GM10847 (cell line): ENCODE measurements around the gene C1QTNF8.

Experiments used
- POLR2A ChIP-seq: IDR thresholded peaks from 2 replicates; pipeline ENCODE4 v1.6.1; 2011; ENCODE audit not compliant: insufficient read length; ENCODE audit errors: extremely low read depth

Gene C1QTNF8

DNA sequence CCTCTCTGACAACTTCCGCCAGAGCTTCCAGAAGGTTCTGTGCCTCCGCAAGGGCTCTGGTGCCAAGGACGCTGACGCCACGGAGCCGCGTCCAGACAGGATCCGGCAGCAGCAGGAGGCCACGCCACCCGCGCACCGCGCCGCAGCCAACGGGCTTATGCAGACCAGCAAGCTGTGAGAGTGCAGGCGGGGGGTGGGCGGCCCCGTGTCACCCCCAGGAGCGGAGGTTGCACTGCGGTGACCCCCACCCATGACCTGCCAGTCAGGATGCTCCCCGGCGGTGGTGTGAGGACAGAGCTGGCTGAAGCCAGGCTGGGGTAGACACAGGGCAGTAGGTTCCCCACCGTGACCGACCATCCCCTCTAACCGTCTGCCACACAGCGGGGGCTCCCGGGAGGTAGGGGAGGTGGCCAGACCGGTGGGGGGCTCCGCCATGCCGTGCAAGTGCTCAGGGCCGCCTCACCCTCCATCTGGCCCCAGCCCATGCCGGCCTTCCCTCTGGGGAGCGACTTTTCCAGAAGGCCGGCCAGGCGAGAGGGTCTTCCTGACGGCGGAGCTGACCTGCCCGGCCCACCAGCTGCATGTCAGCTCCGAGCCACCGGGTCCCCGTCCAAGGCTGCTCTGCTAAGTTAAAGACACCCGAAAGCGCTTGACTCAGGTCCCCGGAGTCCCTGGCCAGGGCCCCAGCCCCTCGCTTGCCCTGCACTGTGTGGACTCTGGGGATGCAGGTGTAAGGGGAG is 16.1 kb downstream of the C1QTNF8 start:
- no peak for TF ChIP-seq POLR2A

DNA sequence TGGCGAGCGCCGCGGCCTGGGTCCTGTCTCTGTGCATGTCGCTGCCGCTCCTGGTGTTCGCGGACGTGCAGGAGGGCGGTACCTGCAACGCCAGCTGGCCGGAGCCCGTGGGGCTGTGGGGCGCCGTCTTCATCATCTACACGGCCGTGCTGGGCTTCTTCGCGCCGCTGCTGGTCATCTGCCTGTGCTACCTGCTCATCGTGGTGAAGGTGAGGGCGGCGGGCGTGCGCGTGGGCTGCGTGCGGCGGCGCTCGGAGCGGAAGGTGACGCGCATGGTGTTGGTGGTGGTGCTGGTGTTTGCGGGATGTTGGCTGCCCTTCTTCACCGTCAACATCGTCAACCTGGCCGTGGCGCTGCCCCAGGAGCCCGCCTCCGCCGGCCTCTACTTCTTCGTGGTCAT is 16.7 kb downstream of the C1QTNF8 start:
- TF ChIP-seq POLR2A, result no peak

DNA sequence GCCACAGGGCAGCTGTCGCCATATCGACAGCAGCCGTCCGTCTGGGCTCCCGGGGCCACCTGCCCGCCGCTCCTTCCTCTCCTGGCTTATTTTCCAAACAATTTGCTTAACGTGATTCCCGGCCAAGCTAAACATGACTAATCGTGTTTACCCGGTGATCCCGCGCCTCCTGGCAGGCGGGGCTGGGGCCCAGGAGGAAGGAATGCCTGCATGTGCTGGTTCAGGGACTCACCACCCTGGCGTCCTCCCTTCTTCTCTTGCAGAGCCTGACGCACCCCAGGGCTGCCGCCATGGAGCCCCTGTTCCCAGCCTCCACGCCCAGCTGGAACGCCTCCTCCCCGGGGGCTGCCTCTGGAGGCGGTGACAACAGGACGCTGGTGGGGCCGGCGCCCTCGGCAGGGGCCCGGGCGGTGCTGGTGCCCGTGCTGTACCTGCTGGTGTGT is 17.4 kb downstream of the C1QTNF8 start:
- TF ChIP-seq POLR2A, result no peak

DNA sequence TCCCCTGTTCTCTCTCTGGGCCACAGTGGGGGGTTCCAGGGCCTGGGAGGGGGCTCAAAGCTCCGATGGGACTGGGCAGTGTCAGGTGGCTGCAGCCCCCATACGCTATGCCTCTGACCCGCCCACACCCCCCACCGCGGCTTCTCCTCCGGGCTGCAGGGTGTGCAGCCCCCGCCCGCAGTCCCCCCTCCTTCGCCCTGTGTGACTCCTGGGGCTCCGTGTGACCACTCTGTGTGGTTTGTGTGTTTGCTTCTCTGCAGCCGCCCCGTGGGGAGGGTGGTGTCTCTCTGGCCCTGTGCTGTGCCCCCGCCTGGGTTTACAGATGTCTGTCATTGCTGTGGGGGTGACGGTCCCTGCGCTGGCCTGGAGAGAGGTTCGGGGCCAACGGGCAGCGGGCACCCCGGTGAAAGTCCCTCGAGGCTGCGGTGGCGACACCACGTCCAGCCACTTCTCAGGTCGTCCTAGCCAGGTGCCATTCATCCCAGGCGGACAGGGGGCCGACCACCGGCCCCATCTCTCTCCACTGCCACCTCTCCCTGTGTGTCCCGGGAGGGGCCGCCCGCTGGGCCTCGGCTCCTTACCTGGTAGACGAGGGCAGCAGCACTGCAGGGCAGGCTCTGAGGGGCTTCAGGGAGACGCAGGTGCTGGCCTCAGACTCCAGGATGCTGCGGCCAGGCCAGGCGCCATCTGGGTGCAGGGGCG is 18.0 kb downstream of the C1QTNF8 start:
- TF ChIP-seq POLR2A, result no peak

DNA sequence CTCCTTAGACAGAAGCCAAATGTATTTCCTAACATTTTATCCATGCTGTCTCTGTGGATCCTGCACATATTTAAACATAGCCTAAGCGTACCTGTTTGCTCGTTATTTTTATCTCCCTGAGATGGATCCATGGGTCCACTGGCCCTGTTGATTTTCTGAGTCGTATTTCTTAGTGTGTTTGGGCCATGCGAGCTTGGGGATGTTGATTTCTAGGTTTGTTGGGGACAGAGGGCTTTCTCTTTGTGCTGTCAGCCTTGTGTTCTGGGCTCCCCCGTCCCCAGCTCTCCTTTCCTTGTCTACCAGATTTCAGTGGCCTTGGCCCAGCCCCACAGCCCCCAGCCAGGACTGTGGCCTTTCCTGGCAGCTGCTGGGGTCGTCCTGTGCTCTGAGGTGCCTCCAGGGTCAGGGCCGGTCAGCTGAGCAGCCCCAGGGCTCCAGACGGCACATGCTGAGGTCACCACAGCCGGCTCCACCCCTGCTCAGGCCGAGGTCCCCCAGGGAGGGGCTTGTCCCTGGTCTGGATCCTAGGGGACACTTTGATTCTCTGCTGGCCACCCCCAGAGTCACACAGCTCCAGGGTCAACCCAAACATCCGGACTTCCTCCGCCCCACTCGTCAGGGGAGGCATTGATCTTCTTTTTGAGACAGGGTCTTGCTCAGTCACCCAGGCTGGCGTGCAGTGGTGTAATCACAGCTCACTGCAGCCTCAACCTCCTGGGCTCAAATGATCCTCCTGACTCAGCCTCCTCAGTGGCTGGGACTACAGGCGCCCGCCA is 19.1 kb downstream of the C1QTNF8 start:
- no peak for TF ChIP-seq POLR2A

DNA sequence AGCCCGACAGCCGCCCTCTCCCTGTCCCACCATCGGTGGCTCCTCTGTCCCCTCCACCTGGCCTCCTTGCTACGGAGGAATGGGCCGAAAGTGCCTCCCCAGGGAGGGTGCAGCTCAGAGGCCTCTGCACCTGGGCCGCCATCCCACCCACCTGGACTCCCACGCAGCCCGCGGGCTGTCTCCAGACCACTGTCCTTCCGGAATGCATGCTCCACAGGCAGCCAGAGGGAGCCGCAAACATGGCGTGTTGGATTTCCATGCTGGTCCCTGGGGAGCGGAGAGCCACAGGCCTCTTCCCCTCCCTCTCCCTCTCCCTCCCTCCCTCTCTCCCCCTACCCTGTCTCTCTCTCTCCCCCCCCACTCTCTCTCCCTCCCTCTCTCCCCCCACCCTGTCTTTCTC is 20.5 kb downstream of the C1QTNF8 start:
- no peak for TF ChIP-seq POLR2A

DNA sequence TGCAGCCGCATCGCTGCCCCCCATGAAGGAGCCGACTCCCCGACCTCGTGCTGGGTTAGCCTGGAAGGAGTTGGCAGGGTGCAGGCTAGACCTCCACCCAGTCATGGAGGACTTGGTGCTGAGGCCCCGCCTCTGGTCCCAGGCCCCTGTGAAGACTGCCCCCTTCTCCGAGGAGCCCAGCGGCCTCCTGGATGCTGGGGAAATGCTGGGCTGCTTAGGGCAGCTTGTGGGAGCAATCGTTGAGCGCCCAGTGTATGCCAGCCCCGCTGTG is 21.7 kb downstream of the C1QTNF8 start:
- TF ChIP-seq POLR2A, result no peak

DNA sequence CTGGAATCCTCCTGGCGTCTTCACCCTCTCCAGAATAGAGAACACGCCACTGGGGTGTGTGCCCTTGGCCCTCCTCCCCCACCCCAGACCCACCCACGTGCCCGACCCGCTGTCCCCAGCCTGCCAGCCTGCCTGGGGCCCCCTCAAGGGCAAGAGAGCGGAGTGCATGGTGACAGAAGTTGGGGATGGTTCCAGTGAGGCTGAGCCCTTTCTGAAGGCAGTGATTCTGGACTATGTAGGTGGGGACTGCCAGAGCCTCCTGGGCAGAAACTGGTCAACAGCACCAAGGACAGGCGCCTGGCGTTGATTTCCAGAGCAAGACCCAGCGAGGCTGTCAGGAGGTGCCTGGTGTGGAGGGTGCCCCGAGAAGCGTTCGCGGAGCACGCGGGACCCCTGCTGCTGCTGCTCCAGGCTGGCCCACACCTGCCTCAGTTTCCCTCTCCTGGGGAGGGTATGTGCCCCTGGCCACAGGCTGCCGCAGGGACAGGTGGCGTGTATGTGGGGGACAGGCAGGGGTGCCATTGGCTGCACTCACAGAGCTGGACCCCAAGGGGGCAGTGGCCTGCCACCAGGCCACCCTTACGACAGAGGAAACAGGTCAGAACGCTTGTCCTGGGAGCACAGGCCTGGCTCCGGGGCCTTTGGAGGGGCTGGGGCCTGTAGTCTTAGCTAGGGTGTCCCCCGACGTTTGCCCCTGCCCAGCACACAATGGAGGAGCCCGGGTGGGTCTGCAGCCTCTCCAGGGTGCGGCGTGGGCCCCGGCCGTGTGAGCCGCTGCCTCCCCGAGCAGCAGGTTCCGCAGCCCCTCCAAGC is 22.3 kb downstream of the C1QTNF8 start:
- no peak for TF ChIP-seq POLR2A

DNA sequence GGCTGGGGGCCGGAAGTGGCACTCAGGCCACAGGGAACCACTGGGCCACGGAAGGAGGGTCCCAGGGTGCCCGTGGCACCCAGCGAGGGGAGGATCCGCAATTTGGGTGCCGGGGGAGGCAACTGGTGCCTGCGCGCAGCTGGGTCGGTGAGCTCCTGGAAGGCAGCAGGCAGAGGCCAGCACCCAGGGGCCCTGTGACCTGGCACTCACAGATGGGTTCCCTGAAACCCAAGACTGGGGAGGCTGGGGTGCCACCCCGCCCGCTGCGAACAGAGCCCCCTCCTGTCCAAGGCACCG is 22.8 kb downstream of the C1QTNF8 start:
- TF ChIP-seq POLR2A, result no peak

DNA sequence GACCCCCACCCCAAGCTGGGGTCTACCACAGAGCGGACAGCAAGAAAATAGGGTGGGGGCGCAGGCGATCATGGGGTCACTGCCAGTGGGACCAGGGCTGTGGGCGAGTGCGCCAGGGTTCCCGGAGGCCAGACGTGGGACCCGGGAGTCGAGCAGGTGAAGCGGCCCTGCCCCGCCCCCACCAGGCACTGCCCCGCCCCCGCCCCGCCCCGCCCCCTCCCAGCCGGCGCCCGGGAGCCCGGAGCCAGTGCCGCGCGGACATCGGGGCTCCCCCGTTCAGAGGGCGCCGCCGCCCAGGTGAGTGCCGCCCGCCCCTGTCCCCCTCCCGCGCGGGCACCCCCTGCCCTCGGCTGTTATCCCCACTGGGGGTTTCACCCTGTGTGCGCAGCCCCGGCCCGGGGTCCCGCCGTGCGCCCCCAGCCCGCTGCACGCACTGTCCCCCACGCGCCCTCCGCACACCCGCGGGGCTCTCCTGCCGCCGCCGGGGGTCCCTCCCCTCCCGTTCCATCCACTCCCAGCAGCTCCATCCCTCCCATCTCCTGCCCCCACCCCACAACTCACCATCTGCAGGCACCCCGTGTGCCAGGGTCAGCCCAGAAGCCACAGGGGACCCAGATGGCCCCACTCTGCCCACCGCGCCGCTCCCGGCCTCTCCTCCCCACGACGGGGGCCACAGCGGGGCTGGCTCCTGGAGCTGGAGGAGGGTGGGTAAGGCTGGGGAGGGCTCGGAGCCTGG is 23.4 kb downstream of the C1QTNF8 start, which contains the start of gene SSTR5:
TSS of gene SSTR5 (plus strand) at position 222 of the 736 bp plus-strand sequence. CDS start 6,122 bp downstream, outside the sequence.
- no peak for TF ChIP-seq POLR2A

DNA sequence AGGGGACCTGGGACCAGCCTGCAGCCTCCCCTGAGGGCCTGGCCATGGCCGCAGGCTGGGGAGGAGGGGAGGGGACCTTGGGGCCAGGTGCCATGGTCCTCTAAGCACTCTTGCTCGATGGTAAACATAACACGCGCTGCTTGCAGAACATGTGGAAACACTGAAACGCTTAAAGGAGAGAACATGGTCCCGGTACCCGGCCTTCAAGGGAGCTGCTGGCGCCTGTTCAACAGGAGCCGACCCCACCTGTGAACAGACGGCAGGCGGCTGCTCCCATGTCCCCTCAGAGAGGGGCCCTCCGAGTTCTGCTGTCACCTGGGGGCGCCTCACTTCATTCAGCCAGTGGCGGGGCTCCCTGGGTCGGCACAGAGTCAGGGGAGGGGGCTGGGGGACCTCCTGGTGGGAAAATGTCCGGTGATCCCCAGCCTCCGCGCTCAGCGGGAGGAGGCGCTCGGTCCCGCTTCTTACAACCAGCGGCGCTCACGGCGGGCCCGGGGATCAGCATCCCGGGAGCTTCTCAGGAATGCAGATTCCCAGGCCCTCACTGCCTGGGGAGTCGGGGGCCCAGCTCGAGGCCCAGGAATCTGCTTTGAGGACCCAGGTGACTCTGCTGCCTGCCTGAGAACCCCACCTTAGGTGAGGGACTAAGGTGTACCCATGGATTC is 24.4 kb downstream of the C1QTNF8 start:
- no peak for TF ChIP-seq POLR2A

DNA sequence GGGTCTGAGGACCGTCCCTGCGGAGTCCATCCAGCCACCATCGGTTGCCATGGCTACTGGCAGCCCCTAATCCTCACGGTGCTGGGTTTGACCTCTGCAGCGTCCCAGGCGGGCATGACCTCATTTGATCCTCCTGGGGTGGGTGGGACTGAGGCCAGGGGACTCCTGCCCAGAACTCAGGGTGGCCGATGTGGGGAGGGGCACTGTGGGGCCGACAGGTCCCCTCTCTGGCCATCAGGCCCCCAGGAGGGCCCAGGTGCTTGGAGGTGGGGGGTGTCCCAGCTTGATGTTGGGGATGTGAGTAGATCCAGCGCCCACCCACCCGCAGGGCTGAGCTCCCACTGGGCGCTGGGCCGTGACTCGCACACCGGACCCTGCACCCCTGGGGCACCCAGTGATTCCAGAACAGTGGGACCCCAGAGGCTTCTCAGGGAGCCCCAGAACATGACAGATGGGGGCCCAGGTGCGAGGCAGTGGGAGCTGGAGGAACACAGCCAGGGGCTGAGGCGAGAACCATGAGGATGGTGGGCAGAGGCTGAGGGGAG is 25.1 kb downstream of the C1QTNF8 start:
- no peak for TF ChIP-seq POLR2A

DNA sequence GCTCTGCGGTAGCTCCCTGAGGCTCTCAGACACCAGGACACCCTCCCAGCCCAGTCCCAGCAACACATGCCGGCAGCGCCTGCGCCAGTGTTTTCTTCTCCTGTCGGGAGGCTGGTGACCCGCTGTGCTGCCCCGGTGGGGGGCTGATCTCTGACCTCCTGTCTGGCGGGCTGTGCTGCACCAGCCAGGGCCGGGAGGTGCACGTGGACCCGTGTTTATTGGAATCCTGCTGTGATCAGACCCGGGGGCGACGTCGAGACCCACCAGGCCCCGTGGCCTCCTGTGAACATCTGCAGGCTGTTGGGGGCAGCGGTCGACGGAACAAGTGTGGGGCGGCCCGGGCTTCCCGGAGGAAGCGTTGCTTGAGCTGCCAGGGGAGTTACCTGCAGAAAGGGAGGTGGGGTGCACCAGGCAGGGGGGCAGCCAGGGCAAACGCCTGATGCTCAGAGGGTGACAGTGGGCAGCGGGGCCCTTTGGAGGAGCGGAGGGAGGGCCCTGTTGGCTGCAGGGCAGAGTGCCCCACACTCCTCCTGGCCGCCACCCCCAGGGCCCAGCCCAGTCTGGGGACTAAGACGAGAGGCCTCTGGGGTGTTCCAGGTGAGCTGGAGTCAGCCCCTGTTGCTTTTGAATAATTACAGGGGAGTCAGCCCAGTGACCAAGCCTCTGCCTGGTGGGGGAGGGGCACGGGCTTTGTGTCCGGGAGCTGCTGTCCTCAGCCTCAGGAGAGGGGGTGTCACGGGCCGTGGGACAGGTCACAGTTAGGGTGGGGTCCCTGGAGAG is 25.8 kb downstream of the C1QTNF8 start:
- no peak for TF ChIP-seq POLR2A
